Astrocyte (in vitro differentiated cells and primary cell): ENCODE results near the gene ULK4.

Experiments
- CTCF ChIP-seq: IDR thresholded peaks from 2 replicates; pipeline ENCODE4 v1.5.1; 2011; ENCODE audit warnings: low read depth, mild to moderate bottlenecking, inconsistent platforms, low read length, moderate library complexity; ENCODE audit not compliant: insufficient read depth
- EZH2 ChIP-seq: IDR thresholded peaks from 2 replicates; pipeline ENCODE4 v1.6.1; 2012; ENCODE audit warnings: mild to moderate bottlenecking, low read length, inconsistent platforms; ENCODE audit not compliant: insufficient read depth

- TF ChIP-seq CTCF (no peak), EZH2 (no peak)
Measured at GRCh38 chr3:41715376-41715775, 246.5 kb downstream of the ULK4 start.
